Measurements from ENCODE around the gene TMEM30B.
"Not testable (repeated sequence)": the region's sequence is repeated elsewhere in the genome, so short reads cannot be mapped to it uniquely, and the experiment has no call there.

The TMEM30B gene, protein sequence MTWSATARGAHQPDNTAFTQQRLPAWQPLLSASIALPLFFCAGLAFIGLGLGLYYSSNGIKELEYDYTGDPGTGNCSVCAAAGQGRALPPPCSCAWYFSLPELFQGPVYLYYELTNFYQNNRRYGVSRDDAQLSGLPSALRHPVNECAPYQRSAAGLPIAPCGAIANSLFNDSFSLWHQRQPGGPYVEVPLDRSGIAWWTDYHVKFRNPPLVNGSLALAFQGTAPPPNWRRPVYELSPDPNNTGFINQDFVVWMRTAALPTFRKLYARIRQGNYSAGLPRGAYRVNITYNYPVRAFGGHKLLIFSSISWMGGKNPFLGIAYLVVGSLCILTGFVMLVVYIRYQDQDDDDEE

DNA sequence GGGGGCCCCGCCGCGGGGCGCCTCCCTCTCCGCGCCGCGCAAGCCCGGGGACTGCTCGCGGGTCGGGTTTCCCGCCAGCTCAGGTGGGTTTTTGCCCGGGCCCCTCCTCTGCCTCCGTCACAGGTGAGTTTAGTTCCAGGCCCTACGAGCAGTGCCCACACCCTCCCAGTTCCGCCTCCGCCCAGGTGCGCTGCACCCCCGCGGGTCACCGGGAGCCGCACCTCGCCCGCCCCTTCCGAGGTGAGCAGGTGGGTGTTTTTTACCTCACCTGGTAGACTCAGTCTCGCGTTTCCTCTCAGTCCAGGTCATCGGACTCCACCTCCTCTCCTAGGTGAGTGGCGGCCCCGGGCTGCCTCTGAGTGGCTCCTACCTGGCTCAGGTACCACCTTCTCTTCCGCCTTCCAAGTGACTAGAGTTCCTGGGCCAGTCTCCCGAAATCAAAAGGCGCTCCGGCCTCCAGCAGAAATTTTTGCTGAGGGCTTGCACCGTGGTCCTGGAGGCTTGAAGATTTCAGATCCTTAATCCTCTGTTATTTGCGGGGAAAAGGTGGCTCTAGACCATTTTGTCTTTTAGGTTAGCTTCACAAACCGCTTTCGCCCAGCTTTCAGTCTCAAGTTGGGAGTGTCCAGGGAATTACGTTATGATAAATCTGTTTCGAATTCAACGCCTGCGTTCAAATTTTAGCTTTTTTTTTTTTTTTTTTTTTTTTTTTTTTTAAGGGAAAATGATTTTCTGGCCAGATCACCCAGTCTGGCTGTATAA is at the start of gene TMEM30B:
Gene TMEM30B, minus strand, starts transcription at position 153 of the 762 bp plus-strand sequence. CDS start 191 bp downstream, outside the sequence.
- DNase-seq = no peak

DNA sequence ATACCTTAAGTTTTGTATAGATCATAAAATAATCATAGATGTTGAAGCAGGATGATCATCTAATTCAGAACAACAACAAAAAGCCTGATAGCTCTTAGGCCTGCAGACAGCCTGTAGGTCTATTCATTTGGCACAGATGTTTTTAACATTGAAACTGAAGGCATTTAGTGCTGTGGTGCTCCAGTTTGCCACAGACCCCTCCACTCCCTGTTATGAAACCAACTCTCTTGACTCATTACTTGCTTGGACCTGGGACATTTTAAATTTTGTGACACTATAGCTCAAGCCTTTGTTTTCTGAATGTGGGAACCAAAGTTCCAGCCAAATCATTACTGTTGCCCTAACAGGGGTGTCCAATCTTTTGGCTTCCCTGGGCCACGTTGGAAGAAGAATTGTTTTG is 49.4 kb upstream of the TMEM30B start:
- no peak for DNase-seq

DNA sequence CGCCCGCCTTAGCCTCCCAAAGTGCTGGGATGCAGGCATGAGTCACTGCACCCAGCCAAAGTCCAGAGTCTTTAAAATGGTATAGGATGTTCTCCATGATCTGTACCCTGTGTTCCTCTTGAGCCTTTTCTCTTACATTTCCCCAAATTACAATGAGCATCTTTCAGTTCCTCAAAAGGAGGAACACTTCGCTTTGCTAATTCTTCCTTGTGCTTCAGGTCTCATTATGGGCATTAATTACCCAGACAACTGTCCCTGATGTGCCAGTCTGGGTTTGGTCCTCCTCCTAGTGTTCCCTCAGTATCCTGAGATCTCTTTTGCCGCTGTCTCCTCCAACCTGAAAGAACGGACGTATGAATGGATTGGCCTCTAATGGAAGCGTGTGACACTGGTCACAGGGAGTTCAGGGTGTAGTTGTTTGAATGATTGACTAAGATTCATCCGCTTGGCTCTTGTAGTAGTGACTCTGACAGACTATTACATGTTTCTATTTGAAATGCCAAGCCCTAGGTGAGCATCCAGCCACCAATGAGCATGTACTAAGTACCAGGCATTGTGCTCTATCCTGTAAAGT is 48.4 kb upstream of the TMEM30B start:
- no peak for DNase-seq

DNA sequence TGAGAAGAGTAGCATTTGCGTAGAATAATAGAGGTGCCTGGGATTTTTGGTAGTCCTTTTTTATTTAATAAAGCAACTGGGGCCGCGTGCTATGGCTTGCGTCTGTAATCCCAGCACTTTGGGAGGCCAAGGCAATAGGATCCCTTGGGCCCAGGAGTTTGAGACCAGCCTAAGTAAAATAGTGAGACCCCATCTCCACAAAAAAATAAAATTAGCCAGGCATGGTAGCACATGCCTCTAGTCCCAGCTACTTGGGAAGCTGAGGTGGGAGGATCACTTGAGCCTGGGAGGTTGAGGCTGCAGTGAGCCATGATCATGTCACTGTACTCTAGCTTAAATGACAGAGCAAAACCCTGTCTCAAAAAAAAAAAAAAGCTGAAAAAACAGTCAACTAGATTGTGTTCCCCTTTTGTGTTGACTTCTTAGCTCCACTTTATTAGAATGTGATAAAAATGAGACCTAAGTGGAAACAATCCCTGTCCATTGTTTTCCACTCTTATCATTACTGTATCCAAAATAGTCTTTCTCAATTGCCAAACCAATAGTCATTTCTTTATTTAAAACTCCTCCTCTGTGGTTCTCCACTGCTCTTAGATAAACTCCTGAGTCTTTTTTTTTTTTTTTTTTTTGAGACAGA is 47.6 kb upstream of the TMEM30B start:
- DNase-seq = no peak

DNA sequence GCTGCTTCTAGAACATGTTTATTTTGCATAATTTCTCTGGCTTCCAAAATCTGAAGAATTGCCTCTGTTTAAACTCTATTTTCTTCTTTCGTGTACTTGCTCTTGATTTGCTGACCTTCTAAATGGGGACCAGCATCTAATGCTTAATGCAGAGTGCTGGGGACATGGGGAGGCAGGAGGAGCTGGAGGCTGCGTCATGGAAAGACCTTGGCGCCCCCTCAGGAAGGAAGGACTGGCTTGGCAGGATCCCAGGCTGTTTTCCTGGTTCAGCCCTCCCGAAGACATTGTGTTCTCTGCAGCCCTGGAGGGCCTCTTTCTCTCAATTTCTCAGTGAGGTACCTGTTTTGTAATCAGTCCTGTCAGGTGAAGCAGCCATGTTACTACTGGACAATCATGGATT is 45.7 kb upstream of the TMEM30B start:
- DNase-seq = no peak

DNA sequence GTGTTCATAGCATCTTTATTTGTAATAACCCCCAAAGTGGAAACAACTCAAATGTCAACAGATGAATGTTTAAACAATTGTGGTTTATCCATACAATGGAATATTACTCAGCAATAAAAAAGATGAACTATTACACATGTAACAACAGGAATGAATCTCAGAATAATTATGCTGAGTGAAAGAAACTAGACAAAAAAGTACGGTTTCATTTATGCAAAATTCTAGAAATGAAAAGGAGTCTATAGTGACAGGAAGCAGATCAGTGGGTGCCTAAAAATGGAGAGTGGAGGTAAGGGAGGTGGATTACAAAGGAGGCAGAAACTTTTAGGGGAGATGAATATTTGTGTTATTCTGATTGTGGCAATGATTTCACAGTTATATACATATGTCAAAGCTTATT is 45.0 kb upstream of the TMEM30B start:
- DNase-seq = no peak

DNA sequence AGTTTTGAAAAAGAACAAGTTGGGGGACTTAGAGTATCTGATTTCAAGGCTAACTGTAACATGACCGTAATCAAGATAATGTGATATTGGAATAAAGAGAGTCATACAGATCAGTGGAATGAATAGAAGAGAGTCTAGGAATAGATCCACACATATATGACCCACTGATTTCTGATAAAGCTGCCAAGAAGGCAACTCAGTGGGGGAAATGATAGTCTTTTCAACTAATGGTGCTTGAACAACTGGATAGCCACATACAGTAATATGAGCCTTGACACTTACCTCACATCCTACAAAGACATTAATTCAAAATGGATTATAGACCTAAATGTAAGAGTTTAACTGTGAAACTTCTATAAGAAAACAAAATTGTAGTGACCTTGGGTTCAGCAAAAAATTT is 44.0 kb upstream of the TMEM30B start:
- no peak for DNase-seq

DNA sequence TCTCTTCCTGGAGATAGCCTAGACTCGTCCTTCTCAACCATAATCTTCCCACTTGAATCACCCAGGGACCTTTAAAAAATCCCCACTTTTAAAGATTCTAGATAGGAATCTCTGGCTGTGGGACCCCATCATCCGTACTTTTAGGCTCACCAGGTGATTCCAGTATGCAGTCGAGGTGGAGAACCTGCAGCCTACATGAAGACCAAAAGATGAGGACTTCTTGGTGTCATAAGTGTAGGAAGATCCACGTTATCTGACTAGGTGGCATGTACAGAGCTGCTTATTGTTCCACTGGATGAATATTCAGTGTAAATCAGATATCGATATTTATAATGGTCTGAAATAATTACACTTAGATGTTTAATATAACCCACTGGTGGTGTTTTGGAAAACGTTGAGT is 42.8 kb upstream of the TMEM30B start:
- no peak for DNase-seq

DNA sequence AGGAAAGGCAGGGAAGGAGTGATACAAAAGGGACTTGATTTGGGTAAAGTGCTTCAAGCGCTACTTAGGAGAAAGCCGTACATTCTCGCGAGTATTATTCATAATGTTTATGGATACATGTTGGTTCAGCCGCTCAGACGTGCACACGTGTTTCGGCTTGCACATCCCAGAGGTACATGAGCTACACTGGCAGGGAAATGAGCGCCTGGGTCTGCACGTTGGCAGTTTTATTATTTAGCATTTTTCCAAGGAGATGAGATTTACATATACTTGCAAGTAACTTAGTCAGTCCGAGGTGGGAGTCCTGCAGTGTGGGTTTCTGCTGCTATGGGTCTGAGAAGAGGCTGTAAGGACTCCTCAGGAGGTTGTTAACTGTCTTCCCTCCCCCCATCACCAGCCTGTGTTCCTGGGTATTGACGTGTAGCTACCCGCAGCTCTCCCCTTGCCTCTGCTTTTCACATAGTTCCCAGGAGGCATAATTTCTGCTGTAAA is 41.7 kb upstream of the TMEM30B start:
- no peak for DNase-seq

DNA sequence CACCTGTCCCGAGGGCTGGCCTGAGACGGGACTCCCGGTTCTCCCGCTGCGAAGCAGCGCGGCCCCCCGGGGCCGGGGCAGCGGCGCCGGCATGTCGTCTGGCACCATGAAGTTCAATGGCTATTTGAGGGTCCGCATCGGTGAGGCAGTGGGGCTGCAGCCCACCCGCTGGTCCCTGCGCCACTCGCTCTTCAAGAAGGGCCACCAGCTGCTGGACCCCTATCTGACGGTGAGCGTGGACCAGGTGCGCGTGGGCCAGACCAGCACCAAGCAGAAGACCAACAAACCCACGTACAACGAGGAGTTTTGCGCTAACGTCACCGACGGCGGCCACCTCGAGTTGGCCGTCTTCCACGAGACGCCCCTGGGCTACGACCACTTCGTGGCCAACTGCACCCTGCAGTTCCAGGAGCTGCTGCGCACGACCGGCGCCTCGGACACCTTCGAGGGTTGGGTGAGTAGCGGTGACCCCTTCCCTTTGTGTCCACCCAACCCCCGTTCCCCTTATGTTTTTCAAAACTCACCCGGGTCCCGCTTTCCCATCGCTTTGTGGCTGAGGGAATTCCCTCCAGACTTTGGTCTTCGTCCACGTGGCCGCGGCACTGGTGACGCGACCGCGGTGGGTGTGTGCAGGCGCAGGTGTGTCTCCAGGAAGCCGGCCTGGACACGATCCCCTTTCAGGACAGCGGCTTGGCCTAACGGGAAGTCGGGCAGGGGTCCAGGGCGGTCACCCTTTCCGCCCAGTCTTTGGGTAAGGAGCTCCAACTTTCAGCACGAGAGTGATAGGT is 41.1 kb upstream of the TMEM30B start:
- no peak for DNase-seq

DNA sequence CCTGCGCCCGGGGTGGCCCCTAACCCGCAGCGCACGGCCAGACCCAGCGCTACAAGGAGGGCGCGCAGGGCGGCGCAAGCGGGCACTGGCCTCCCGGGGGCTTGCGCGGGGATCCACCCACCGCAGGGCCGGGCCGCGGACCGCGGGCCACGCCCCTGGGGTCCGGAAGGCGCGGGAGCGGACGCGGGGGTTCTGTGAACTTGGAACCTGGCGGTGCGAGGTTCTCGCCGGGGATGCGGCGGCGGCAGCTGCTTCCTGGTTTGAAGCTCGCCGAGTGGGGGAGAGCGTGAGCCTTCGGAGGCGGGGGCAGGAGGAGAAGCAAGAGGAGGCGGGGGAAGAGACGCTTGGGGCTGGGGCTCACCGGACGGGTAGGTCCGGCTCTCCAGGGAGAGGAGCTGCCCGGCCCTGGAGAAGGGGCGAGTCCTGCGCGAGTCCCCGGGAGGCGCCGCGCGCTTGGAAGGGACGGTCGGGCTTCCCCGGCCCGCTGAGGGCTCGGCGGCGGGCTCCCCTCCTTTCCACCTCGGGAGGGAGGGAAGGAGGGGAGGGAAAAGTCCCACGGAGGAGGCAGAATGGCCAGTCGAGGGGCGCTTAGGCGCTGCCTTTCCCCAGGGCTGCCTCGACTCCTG is 40.4 kb upstream of the TMEM30B start, which contains the start of gene PRKCH:
Gene PRKCH, plus strand, starts transcription at position 195 of the 626 bp plus-strand sequence. CDS start 523 bp downstream, outside the sequence.
- peak; percentile 33 for DNase-seq

DNA sequence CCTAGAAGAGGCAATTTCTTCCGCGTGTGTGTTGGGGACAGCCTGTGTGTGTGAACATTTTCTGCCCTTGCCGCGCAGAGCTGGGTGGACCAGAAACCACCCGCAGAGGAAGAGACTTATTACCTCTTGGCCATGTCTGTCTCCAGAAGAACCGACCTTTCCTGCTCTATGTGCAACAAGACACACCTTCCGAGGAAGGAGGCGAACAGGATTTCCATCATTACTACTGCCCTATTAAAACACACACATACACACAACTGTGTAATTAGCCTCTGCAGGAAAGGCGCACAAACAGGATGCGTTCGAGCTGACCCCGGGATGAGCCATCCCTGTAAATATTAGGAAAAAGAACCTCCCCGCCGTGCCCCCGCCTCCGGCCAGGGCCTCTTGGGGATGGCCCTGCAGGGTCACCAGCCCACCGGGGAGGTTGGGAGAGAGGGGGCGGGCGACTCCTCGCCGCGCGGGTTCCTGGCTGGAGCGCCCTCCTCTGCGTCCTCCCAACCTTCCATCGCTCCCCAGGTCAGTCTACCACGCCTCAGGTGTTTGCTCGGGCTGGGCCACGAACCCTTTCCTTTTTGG is 39.8 kb upstream of the TMEM30B start:
- DNase-seq = no peak

DNA sequence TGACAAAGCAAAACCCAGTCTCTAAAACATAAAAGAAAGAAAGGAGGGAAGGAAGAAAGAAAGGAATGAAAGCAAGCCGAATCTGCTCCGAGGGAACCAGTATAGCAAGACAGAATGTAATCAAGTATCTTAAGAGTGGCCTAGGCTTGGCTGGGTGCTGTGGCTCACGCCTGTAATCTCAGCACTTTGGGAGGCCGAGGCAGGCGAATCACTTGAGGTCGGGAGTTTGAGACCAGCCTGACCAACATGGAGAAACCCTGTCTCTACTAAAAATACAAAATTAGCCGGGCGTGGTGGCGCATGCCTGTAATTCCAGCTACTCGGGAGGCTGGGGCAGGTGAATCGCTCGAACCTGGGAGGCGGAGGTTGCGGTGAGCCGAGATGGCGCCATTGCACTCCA is 39.0 kb upstream of the TMEM30B start:
- not testable (repeated sequence) for DNase-seq

DNA sequence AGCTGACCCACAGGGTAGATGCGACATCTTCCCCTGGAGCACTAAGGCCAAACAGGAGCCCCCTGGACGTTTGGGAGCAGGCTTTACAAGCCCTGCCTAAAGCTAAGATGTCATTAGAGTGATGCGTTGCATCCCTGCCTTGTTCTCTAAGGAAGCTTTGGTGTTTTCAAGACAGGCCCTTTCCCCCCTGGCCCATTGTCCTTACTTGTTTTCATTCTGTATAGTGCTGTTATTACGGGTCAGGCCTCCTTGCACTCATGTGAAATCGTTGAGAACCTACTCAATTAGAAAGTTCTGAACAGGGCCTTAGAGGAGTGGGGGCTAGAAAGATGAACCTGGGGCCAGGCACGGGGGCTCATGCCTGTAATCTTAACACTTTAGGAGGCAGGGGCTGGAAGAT is 38.6 kb upstream of the TMEM30B start:
- DNase-seq = no peak

DNA sequence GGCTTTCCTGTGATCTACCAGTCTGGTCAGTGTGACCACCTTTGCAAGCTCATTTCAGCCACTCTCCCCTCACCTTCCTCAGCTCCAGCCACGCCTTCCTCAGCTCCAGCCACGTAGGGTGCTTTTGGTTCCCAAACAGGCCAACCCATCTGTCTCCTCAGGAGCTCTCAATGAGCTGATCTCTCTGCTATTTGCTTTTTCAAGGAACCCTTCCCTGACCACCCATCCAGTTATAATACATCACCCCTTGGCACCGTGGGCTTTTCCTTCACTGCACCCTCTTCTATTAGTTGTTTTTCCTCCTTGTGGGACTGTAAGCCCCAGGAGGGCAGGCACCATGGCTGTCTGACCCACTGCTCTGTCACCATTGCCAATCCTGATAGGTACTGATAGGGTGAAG is 37.9 kb upstream of the TMEM30B start:
- no peak for DNase-seq

DNA sequence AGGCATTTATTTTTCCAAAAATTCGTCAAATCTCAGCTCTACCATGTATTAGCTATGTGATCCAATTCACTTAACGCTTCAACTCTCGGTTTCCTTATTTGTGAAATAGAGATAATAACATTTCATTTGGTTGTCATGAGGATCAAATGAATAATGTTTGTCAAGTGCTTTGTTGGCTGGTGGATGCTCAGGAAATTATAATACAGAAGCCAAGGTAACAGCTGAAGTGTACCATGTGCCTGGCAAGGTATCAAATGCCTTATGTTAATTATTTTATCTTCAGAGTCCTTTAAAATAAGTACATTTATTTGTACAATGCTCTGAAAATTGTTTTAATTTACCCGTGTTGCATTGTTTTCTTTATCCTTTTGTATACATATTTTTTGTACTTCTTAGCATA is 34.2 kb upstream of the TMEM30B start:
- DNase-seq = peak; percentile 68

DNA sequence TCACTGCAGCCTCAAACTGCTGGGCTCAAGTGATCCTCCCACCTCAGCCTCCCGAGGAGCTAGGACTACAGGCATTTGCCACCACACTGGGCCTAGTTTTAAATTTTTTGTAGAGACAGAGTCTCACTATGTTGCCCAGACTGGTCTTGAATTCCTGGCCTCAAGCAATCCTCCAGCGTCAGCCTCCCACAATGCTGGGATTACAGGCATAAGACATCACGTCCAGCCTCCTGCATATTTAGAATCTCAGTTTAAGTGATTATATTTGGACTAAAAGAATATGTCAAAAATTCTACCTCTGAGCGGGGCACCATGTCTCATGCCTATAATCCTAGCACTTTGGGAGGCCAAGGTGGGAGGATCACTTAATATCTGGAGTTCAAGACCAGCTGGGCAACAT is 27.6 kb upstream of the TMEM30B start:
- not testable (repeated sequence) for DNase-seq

DNA sequence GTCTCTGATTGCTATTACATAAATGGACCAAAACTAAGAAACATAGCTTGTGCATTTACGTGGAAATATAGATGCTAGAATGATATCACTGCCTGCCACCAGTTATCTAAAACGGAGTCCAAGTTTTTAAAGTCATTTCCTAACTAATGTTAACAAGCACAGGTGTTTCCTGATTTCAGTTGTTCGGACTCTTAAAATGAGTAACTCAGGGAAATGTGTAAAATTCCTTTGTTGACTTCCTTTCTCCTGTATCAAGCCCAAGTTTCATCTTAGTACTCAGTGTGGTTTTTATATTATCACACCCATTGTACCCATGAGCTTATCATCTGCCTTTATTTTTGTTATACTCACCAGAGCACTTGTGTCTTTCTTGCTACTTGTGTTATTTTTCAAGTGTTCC is 27.1 kb upstream of the TMEM30B start:
- DNase-seq = no peak

DNA sequence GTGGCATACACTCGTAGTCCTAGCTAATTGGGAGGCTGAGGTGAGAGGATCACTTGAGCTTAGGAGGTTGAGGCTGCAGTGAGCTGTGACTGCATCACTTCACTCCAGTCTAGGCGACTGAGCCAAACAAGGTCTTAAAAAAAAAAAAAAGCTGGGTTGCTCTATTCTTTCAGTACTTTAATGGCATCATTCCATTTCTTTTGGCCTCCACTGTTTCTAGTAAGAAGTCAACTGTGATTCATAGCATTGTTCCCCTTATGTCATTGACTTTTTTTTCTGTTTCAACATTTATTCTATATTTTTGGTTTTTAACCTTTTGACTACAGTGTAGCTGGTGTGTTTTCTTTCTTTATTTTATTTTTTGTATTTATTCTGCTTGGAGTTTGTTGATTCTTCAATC is 23.6 kb upstream of the TMEM30B start:
- DNase-seq = no peak

DNA sequence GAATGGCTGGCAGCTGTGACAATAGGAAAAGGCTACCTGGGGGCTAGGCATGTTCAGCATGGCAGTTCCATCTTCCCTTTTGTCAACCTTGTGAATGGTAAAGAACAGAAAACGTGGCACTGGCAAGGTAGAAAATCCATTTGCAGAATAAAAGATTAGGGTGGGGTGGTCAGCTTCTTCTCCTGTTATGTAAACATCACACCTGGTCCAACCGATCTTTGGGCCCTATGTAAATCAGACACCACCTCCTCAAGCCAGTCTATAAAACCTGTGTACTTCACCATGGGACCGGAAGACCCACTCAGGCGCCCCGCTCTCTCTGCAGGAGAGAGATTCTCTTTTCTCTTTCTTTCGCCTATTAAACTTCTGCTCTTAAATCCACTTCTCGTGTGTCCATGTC is 19.6 kb upstream of the TMEM30B start:
- DNase-seq = no peak

DNA sequence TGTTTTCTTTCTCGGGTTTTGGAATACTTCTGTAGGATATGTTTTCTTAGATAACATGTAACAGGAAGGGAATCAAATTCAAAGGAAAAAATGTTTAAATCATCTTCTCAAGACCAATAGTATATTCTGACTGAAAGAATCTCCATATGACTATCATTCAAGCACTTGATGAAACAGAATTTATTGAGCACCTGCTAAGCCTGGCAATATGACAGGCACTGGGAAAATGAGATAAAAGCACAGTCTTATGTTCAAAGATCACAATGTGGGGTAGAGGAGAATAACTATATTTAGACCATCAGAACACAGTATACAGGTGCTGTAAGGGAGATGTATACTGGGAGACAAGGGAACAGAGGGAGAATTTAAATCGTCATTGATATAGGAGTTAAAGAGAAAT is 19.1 kb upstream of the TMEM30B start:
- no peak for DNase-seq

DNA sequence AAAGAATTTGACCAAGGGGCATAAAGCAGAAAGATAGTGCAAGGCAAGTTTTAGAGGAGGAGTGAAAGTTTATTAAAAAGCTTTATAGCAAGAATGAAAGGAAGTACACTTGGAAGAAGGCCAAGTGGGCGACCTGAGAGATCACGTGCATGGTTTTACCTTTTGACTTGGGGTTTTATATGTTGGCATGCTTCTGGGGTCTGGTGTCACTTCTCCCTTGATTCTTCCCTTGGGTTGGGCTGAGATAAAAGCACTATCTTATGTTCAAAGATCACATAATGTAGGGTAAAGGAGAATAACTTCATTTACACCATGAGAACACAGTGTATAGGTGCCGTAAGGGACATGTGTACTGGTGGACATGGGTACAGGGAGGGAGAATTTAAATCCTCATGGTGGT is 17.7 kb upstream of the TMEM30B start:
- no peak for DNase-seq
